Measurements from ENCODE around the gene TSSK2. TPM values are rescaled to one million over a fixed set of nuclear protein-coding genes. Genes with fewer than 3 reads are reported as not detected.
A peak's percentile ranks its signal among the peaks of the same experiment; 100 is the strongest.

The TSSK2 gene
- total RNA-seq, 2 donors from 2014 or later: 8.0 TPM; not detected in 1

GRCh38 chr22:19110064-19110458, 21.0 kb upstream of the TSSK2 start:
- no peaks in the 10 kb centered on the region for H3K27me3 ChIP-seq (replicated peaks; ENCODE audit: insufficient read depth)
- H3K36me3 ChIP-seq: no peaks in the 10 kb centered on the region
- intact Hi-C loops (cut with DNase I): no loop called here
- no peak for DNase-seq (ENCODE audit: low spot score)
- TF ChIP-seq POLR2A (IDR thresholded peaks at IDR 0.05) (no peak), POLR2AphosphoS5 (IDR thresholded peaks at IDR 0.05) (no peak)
- TF ChIP-seq, protein P1, sequence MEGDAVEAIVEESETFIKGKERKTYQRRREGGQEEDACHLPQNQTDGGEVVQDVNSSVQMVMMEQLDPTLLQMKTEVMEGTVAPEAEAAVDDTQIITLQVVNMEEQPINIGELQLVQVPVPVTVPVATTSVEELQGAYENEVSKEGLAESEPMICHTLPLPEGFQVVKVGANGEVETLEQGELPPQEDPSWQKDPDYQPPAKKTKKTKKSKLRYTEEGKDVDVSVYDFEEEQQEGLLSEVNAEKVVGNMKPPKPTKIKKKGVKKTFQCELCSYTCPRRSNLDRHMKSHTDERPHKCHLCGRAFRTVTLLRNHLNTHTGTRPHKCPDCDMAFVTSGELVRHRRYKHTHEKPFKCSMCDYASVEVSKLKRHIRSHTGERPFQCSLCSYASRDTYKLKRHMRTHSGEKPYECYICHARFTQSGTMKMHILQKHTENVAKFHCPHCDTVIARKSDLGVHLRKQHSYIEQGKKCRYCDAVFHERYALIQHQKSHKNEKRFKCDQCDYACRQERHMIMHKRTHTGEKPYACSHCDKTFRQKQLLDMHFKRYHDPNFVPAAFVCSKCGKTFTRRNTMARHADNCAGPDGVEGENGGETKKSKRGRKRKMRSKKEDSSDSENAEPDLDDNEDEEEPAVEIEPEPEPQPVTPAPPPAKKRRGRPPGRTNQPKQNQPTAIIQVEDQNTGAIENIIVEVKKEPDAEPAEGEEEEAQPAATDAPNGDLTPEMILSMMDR (IDR thresholded peaks at IDR 0.05): no peak
- H3K4me1 ChIP-seq (replicated peaks): peaks cover 5% of the 10 kb centered on the region
- peak overlapping the region; percentile 19 to 38 for H3K27ac ChIP-seq
- H3K4me3 ChIP-seq: no peak overlapping the region
- no peaks in the 10 kb centered on the region for H3K9me3 ChIP-seq
- 72% methylated on average over 4 of the region's 4 CpGs for WGBS

DNA sequence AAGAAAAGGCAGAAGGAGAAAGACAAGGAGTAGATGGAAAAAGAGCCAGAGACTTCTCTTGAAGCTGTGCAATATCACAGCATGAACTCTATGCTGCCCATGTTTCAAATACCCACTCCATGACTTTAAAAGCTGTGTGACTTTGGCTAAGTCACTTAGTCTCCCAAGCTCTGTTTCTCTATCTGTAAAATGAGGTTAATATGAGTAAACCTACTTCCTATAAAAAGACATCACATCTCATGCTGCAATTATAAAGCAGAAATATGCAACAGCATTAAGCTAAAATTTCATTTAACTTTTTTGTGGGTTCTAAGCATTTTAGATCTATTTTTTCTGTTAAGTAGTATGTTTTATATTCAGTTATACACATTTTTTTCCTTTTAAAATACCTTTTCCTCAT, 20.5 kb upstream of the TSSK2 start:
- intact Hi-C loops (cut with DNase I): no loop called here
- TF ChIP-seq, protein P1 (IDR thresholded peaks at IDR 0.05): no peak
- TF ChIP-seq POLR2AphosphoS5 (IDR thresholded peaks at IDR 0.05) (no peak), POLR2A (IDR thresholded peaks at IDR 0.05) (no peak)

DNA sequence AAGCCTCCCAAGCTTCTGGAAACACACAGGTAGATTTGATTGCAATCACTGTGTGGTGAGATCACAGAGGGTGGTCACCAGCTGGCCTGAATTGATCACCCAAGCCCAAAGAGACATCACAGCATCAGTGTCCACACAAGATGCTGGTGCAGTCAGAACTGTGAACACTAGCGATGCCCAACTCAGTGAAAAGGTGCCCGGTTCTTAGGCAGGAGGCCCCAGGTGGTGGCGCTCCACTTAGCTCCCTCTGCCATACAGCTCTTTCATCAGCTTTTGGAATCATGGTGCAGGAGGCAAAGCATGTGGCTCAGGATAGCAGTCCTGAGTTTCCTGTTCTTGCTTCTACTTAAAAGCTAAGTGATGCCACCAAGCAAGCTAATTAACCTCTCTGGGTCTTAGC, 20.0 kb upstream of the TSSK2 start:
- Histone ChIP-seq H3K4me1 (replicated peaks) (peaks cover 5% of the 10 kb centered on the region), H3K36me3 (no peaks in the 10 kb centered on the region), H3K9me3 (no peaks in the 10 kb centered on the region), H3K27ac (no peak overlapping the region), H3K27me3 (replicated peaks; ENCODE audit: insufficient read depth) (no peaks in the 10 kb centered on the region), H3K4me3 (no peak overlapping the region)
- no peak for TF ChIP-seq POLR2A (IDR thresholded peaks at IDR 0.05)
- TF ChIP-seq, protein P1 (IDR thresholded peaks at IDR 0.05): no peak
- TF ChIP-seq POLR2AphosphoS5 (IDR thresholded peaks at IDR 0.05): no peak
- DNase-seq (ENCODE audit: low spot score): no peak
- 89% methylated on average over 3 of the region's 3 CpGs for WGBS
- intact Hi-C loops (cut with DNase I): no loop called here

More for the DNA sequence above, 20.5 kb upstream of the TSSK2 start:
- Histone ChIP-seq H3K27me3 (replicated peaks; ENCODE audit: insufficient read depth) (no peaks in the 10 kb centered on the region), H3K4me3 (no peak overlapping the region), H3K4me1 (replicated peaks) (peaks cover 5% of the 10 kb centered on the region), H3K27ac (no peak overlapping the region), H3K36me3 (no peaks in the 10 kb centered on the region), H3K9me3 (no peaks in the 10 kb centered on the region)
- no peak for DNase-seq (ENCODE audit: low spot score)

DNA sequence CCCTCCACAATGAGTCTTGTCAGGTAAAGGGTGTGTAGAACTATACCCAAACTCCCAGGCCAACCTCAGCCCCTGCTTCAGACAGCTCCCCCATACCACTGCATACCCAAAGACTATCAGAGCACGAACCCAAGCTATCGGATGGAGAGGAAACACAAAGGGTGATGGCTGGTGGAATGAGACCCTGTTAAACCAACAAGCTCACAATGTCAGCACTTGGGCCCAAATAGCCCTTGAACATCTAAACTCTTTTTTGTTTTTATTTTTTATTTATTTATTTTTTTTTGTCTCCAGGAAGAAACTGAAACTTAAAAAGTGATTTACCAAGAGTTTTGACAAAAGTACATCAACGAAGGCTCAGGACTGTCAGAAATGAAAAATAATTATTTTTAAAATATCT, 19.5 kb upstream of the TSSK2 start:
- 95% methylated on average over 3 of the region's 3 CpGs for WGBS
- DNase-seq (ENCODE audit: low spot score): no peak

DNA sequence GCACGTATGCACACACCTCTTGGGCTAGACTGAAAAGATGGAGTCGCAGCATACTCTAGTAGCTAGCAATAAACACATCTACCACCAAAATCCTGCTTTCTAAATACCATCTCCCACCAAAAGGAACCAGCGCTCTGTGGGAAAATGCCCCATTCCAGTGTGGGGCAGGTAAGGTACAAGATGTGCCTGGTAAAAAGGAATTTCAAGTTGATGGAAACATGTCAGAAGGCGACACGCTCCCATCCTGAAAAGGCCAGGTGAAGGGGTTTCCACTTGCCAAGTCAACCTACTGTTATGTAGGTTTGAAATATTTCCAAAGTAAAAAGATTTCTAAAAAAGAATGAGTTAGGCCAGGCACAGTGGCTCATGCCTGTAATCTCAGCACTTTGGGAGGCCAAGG, 17.7 kb upstream of the TSSK2 start:
- Histone ChIP-seq H3K27ac (no peak overlapping the region), H3K27me3 (replicated peaks; ENCODE audit: insufficient read depth) (no peaks in the 10 kb centered on the region), H3K36me3 (no peaks in the 10 kb centered on the region), H3K4me3 (no peak overlapping the region), H3K9me3 (no peaks in the 10 kb centered on the region), H3K4me1 (replicated peaks) (peaks cover 5% of the 10 kb centered on the region)
- intact Hi-C loops (cut with DNase I): no loop called here
- DNase-seq (ENCODE audit: low spot score): no peak
- no peak for TF ChIP-seq POLR2A (IDR thresholded peaks at IDR 0.05)
- TF ChIP-seq, protein P1 (IDR thresholded peaks at IDR 0.05): no peak
- no peak for TF ChIP-seq POLR2AphosphoS5 (IDR thresholded peaks at IDR 0.05)
- 100% methylated on average over 5 of the region's 5 CpGs for WGBS

More for the DNA sequence above, 19.5 kb upstream of the TSSK2 start:
- no peaks in the 10 kb centered on the region for H3K27me3 ChIP-seq (replicated peaks; ENCODE audit: insufficient read depth)
- peaks cover 5% of the 10 kb centered on the region for H3K4me1 ChIP-seq (replicated peaks)
- intact Hi-C loops (cut with DNase I): no loop called here
- H3K27ac ChIP-seq: no peak overlapping the region
- H3K36me3 ChIP-seq: no peaks in the 10 kb centered on the region
- no peak overlapping the region for H3K4me3 ChIP-seq
- TF ChIP-seq, protein P1 (IDR thresholded peaks at IDR 0.05): no peak
- TF ChIP-seq POLR2AphosphoS5 (IDR thresholded peaks at IDR 0.05) (no peak), POLR2A (IDR thresholded peaks at IDR 0.05) (no peak)
- no peaks in the 10 kb centered on the region for H3K9me3 ChIP-seq
